HepG2 (cell line): ENCODE measurements around the gene NAT9. TPM values are rescaled to one million over a fixed set of nuclear protein-coding genes. Genes with fewer than 3 reads are reported as not detected.

Experiments
- ATAC-seq: fragments of 200-7000 bp; cut with Tn5 transposase; 3 replicates; pipeline ENCODE4 v1.9.1; 2020; ENCODE audit warnings: mild to moderate bottlenecking, moderate library complexity
- Bru-seq: library from RNA; stranded (reverse); fragments of 400-500 nt; gene quantifications from one replicate; lab custom pipeline; 2021; lab: Mats Ljungman, UMichigan
- BruChase-seq, 2 experiments: library from RNA; stranded (reverse); fragments of 400-500 nt; gene quantifications; one replicate each; lab custom pipeline; 2021; lab: Mats Ljungman, UMichigan
- BruUV-seq: library from RNA; stranded (reverse); fragments of 400-500 nt; replicated peaks from 2 replicates; lab custom pipeline; 2021; lab: Mats Ljungman, UMichigan
- CTCF ChIA-PET: fragments of 300-600 bp; formaldehyde crosslinking; extraction: SDS; loops from one replicate; lab custom pipeline; 2021; ENCODE audit warnings: low total read pairs, inconsistent platforms, low intra/inter-chr PET ratio; lab: Yijun Ruan, JAX
- POLR2A ChIA-PET: fragments of 350-600 bp; sonication (Branson Sonifier 250); formaldehyde crosslinking; loops from one replicate; lab custom pipeline; 2020; ENCODE audit warnings: antibody characterized with exemption, inconsistent platforms; lab: Yijun Ruan, JAX
- DNase-seq: peaks from one replicate; pipeline ENCODE4 v3.0.0-alpha.2; 2015; ENCODE audit warnings: low spot score
- FAIRE-seq: peaks from 3 replicates; lab custom pipeline; 2011; peaks lifted over from hg19 to GRCh38; lab: Jason Lieb, UNC
- H2AFZ ChIP-seq: one replicate; pipeline ENCODE4 v1.6.1; 2011; ENCODE audit warnings: low read length, inconsistent platforms
- H3K27ac ChIP-seq: fragments of 300-600 bp; 3 replicates; pipeline ENCODE4 v1.8.0; 2011; ENCODE audit warnings: mixed run types, mild to moderate bottlenecking, mixed read lengths, low read length, inconsistent platforms; ENCODE audit not compliant: insufficient read depth; ENCODE audit errors: extremely low read length
- H3K27me3 ChIP-seq, 2 experiments: fragments of 200-600 bp in 1 of 2; 2 replicates in 1 of 2; 3 replicates in 1 of 2; pipeline versions ENCODE4 v1.6.0 to v1.8.0; 2011; ENCODE audit warnings: low read length in 2 of 2, mild to moderate bottlenecking in 2 of 2, moderate library complexity in 2 of 2, inconsistent platforms in 1 of 2; ENCODE audit not compliant: insufficient read depth in 2 of 2, control insufficient read depth in 1 of 2
- H3K36me3 ChIP-seq, 2 experiments: fragments of 200-600 bp in 1 of 2; replicated peaks in 1 of 2; 2 replicates in 1 of 2; 3 replicates in 1 of 2; pipeline versions ENCODE4 v1.5.1 to v1.8.0; 2011; ENCODE audit warnings: low read length in 2 of 2, inconsistent platforms in 1 of 2; ENCODE audit not compliant: insufficient read depth in 2 of 2, control insufficient read depth in 1 of 2
- H3K4me1 ChIP-seq: 2 replicates; pipeline ENCODE4 v1.5.1; 2012; ENCODE audit warnings: low read length, inconsistent platforms; ENCODE audit not compliant: insufficient read depth
- H3K4me2 ChIP-seq: 2 replicates; pipeline ENCODE4 v1.6.0; 2011; ENCODE audit warnings: low read depth, low read length, inconsistent platforms
- H3K4me3 ChIP-seq, 3 experiments: fragments of 200-600 bp in 1 of 3; sonication (generic), shearing (Covaris generic) in 1 of 3; replicated peaks in 1 of 3; 2 replicates each; pipeline ENCODE4 v1.5.1; 2011 to 2016; ENCODE audit warnings: low read length in 3 of 3, inconsistent platforms in 2 of 3, low read depth in 2 of 3, mild to moderate bottlenecking in 2 of 3, control low read depth in 1 of 3, mixed read lengths in 1 of 3; ENCODE audit not compliant: insufficient read depth in 1 of 3
- H3K79me2 ChIP-seq: one replicate; pipeline ENCODE4 v1.6.1; 2011; ENCODE audit warnings: low read length, inconsistent platforms; ENCODE audit not compliant: insufficient read depth
- H3K9ac ChIP-seq: 2 replicates; pipeline ENCODE4 v1.6.0; 2011; ENCODE audit warnings: mild to moderate bottlenecking, low read depth, low read length, inconsistent platforms; ENCODE audit not compliant: insufficient read depth
- H3K9me3 ChIP-seq: 2 replicates; pipeline ENCODE4 v1.5.1; 2012; ENCODE audit warnings: mild to moderate bottlenecking, low read length
- H4K20me1 ChIP-seq: 2 replicates; pipeline ENCODE4 v1.6.0; 2011; ENCODE audit warnings: inconsistent platforms, mild to moderate bottlenecking, low read length, moderate library complexity; ENCODE audit not compliant: insufficient read depth
- ARNT2 ChIP-seq: sonication (generic); formaldehyde crosslinking; IDR thresholded peaks from 2 replicates; pipeline ENCODE4 v1.8.0; 2022; ENCODE audit warnings: mild to moderate bottlenecking, low read depth, missing genetic modification reagents, moderate library complexity
- SNAPC4 ChIP-seq: sonication (generic); formaldehyde crosslinking; IDR thresholded peaks from 2 replicates; pipeline ENCODE4 v1.4.0; 2020; ENCODE audit warnings: mild to moderate bottlenecking, missing genetic modification reagents
- TCF12 ChIP-seq, 2 experiments: fragments of 450-650 bp in 1 of 2; sonication (generic) in 1 of 2; formaldehyde crosslinking in 1 of 2; IDR thresholded peaks; 2 replicates each; pipeline versions ENCODE4 v1.6.1 to v1.8.0; 2017 to 2022; ENCODE audit warnings: antibody characterized with exemption in 1 of 2, mild to moderate bottlenecking in 1 of 2, missing genetic modification reagents in 1 of 2, moderate library complexity in 1 of 2
- ZNF234 ChIP-seq: sonication (generic); formaldehyde crosslinking; conservative IDR thresholded peaks from 2 replicates; pipeline ENCODE4 v1.5.1; 2020; ENCODE audit warnings: mild to moderate bottlenecking, missing genetic modification reagents
- ZNF337 ChIP-seq: sonication (generic); formaldehyde crosslinking; IDR thresholded peaks from 2 replicates; pipeline ENCODE4 v1.5.1; 2020; ENCODE audit warnings: missing genetic modification reagents, low read depth, mild to moderate bottlenecking, borderline replicate concordance
- ZNF589 ChIP-seq: sonication (generic); formaldehyde crosslinking; conservative IDR thresholded peaks from 2 replicates; pipeline ENCODE4 v1.8.0; 2022; ENCODE audit warnings: mild to moderate bottlenecking, moderate library complexity, missing genetic modification reagents
- ZNF616 ChIP-seq: sonication (generic); formaldehyde crosslinking; IDR thresholded peaks from 2 replicates; pipeline ENCODE4 v1.5.0; 2020; ENCODE audit warnings: low read depth, mild to moderate bottlenecking, missing genetic modification reagents
- ZZZ3 ChIP-seq: sonication (generic); formaldehyde crosslinking; IDR thresholded peaks from 2 replicates; pipeline ENCODE4 v1.4.0; 2020; ENCODE audit warnings: missing genetic modification reagents, mild to moderate bottlenecking, borderline replicate concordance
- WGBS: methylation state at CpG from one replicate; pipeline ENCODE4 v1.1.6; 2017; ENCODE audit warnings: low lambda C conversion rate; 5-methylcytosine and 5-hydroxymethylcytosine counted together
- in situ Hi-C: cut with HindIII; loops from 2 replicates; pipeline ENCODE4 v1.10.0; 2017; ENCODE audit warnings: low pct_unique_long_range_greater_than_20kb; ENCODE audit not compliant: extremely low pct_ligation_motif_present
- intact Hi-C: fragments of 100-400 bp; cut with micrococcal nuclease; formaldehyde crosslinking; loops from one replicate; pipeline ENCODE4 v1.10.0; 2022; ENCODE audit not compliant: unreplicated experiment
- long read RNA-seq, 2 experiments: library from RNA in 1 of 2; library from polyadenylated mRNA in 1 of 2; stranded (forward) in 1 of 2; unstranded in 1 of 2; transcript quantifications; one replicate each; pipeline ENCODE4 v2.0.0, GENCODE V29; 2019 to 2022
- polyA minus RNA-seq, 3 experiments: library from RNA; depleted of rRNA, polyadenylated mRNA; stranded (reverse); fragments of >200 nt; gene quantifications; 2 replicates each; pipeline ENCODE4 v1.2.3, GENCODE V29; 2011; ENCODE audit warnings: low replicate concordance in 1 of 3
- polyA plus RNA-seq, 8 experiments: library from polyadenylated mRNA; depleted of rRNA in 3 of 8; stranded (reverse) in 7 of 8; unstranded in 1 of 8; fragments of >200 nt; fragmentation: Illumina TruSeq in 4 of 8; extraction: Trizol in 4 of 8; gene quantifications; 2 replicates each; pipeline versions ENCODE4 v1.2.1 to v1.2.3, GENCODE V29; 2011 to 2016; ENCODE audit warnings: low read depth in 4 of 8, missing spikeins in 1 of 8, mixed read lengths in 1 of 8; ENCODE audit not compliant: insufficient read depth in 1 of 8
- total RNA-seq, 5 experiments: library from RNA; depleted of rRNA; stranded (reverse); fragments of >200 nt; fragmentation: Illumina TruSeq; extraction: Trizol; gene quantifications; 2 replicates each; pipeline ENCODE4 v1.2.3, GENCODE V29; 2016; ENCODE audit warnings: low read depth in 1 of 5

The NAT9 gene, protein sequence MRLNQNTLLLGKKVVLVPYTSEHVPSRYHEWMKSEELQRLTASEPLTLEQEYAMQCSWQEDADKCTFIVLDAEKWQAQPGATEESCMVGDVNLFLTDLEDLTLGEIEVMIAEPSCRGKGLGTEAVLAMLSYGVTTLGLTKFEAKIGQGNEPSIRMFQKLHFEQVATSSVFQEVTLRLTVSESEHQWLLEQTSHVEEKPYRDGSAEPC
- total RNA-seq (2016; rRNA removed; fragmentation: Illumina TruSeq; extraction: Trizol), result 37.6 and 44.2 TPM in 2 replicates
- 16.5 and 18.6 TPM in 2 replicates for total RNA-seq (2016; cell fraction: cytosol; rRNA removed; fragmentation: Illumina TruSeq; extraction: Trizol; ENCODE audit: low read depth)
- 38.7 and 44.6 TPM in 2 replicates for total RNA-seq (2016; cell fraction: insoluble cytoplasmic fraction; rRNA removed; fragmentation: Illumina TruSeq; extraction: Trizol)
- 25.6 and 29.9 TPM in 2 replicates for total RNA-seq (2016; cell fraction: membrane; rRNA removed; fragmentation: Illumina TruSeq; extraction: Trizol)
- 44.5 and 46.0 TPM in 2 replicates for total RNA-seq (2016; cell fraction: nucleus; rRNA removed; fragmentation: Illumina TruSeq; extraction: Trizol)
- 39.7 and 49.8 TPM in 2 replicates for polyA plus RNA-seq (2011; rRNA removed)
- 37.1 and 45.5 TPM in 2 replicates for polyA plus RNA-seq (2011; cell fraction: cytosol; rRNA removed)
- 152 and 183 TPM in 2 replicates for polyA plus RNA-seq (2011; cell fraction: nucleus; rRNA removed)
- polyA plus RNA-seq (2012), result 37.3 and 50.6 TPM in 2 replicates
- 8.7 and 8.9 TPM in 2 replicates for polyA plus RNA-seq (2016; cell fraction: cytosol; fragmentation: Illumina TruSeq; extraction: Trizol; ENCODE audit: low read depth)
- 35.3 and 35.8 TPM in 2 replicates for polyA plus RNA-seq (2016; cell fraction: insoluble cytoplasmic fraction; fragmentation: Illumina TruSeq; extraction: Trizol; ENCODE audit: low read depth)
- 17.6 and 19.9 TPM in 2 replicates for polyA plus RNA-seq (2016; cell fraction: membrane; fragmentation: Illumina TruSeq; extraction: Trizol; ENCODE audit: low read depth)
- 74.0 and 80.9 TPM in 2 replicates for polyA plus RNA-seq (2016; cell fraction: nucleus; fragmentation: Illumina TruSeq; extraction: Trizol; ENCODE audit: insufficient read depth, low read depth)
- 32.3 and 53.7 TPM in 2 replicates for polyA minus RNA-seq (2011; rRNA and poly(A)+ RNA removed; ENCODE audit: low replicate concordance)
- 12.7 and 14.7 TPM in 2 replicates for polyA minus RNA-seq (2011; cell fraction: cytosol; rRNA and poly(A)+ RNA removed)
- 56.3 and 64.3 TPM in 2 replicates for polyA minus RNA-seq (2011; cell fraction: nucleus; rRNA and poly(A)+ RNA removed)
- Bru-seq, nascent RNA, result percentile 86 among the genes with signal in this experiment
- BruChase-seq, experiment 1, labeled RNA remaining after a 6-hour chase, result percentile 89 among the genes with signal in this experiment
- percentile 89 among the genes with signal in this experiment for BruChase-seq, experiment 2, labeled RNA remaining after a 2-hour chase
- long read RNA-seq, experiment 1, transcript NAT9-201 (7 exons, 1,875 nt), result minor isoform, 16 of 81 reads
- long read RNA-seq, experiment 1, transcript NAT9-210 (7 exons, 1,860 nt), result major isoform, 30 of 81 reads
- long read RNA-seq, experiment 1, partial matches to known transcripts, result 12 of 81 reads
- long read RNA-seq, experiment 1, other reads (novel, unspliced or antisense), result 20 of 81 reads
- long read RNA-seq, experiment 2, transcript NAT9-201 (7 exons, 1,875 nt), result major isoform, 22 of 184 reads
- long read RNA-seq, experiment 2, transcript NAT9-210 (7 exons, 1,860 nt), result minor isoform, 18 of 184 reads
- long read RNA-seq, experiment 2, partial matches to known transcripts, result 67 of 184 reads
- long read RNA-seq, experiment 2, other reads (novel, unspliced or antisense), result 70 of 184 reads

- Histone ChIP-seq H3K79me2 (peaks cover 27% of the 10 kb centered on the region), H2AFZ (no peak within 1 kb of the TSS), H3K36me3 (peaks cover 18 to 23% of the 10 kb centered on the region in 2 experiments), H3K27me3 (no peaks in the 10 kb centered on the region; a peak in 1 of 5 replicates), H3K27ac (peak within 1 kb of the TSS; percentile 71), H3K9me3 (no peaks in the 10 kb centered on the region), H4K20me1 (no peaks in the 10 kb centered on the region), H3K4me3 (peak within 1 kb of the TSS; percentile 83 to 95 (median 94)), H3K4me1 (peaks cover 52% of the 10 kb centered on the region), H3K9ac (peak within 1 kb of the TSS; percentile 94), H3K4me2 (peak within 1 kb of the TSS; percentile 97)
- ChIA-PET POLR2A (interaction anchor here (0.6 to 29.3 kb wide), 10 partner anchors 9 to 346 kb away, joined by 3 to 1459 read pairs (median 4); partner anchors contain the start of genes FDXR, NHERF1 and RAB37), CTCF (interaction anchor here (1.5 to 12.2 kb wide), 2 partner anchors 10 to 29 kb away, joined by 3 to 219 read pairs; partner anchors contain the start of gene NHERF1)
- DNase-seq, result peak; percentile 94
- peak; percentile 74 for ATAC-seq
- in situ Hi-C loops (no loop called here), intact Hi-C loops (no loop called here)
- FAIRE-seq, result peak; percentile 69
- under 1% methylated on average over 58 of the region's 64 CpGs for WGBS
- no TSS peak for BruUV-seq
- TF ChIP-seq ZZZ3 (CRISPR knock-in tag) (peak; percentile 91; the same call in 1 of the 2 replicates), SNAPC4 (CRISPR knock-in tag) (no peak), ZNF589 (CRISPR knock-in tag) (no peak), ZNF234 (CRISPR knock-in tag) (no peak), TCF12 (IDR thresholded peaks at IDR 0.05) (no peak), TCF12 (CRISPR knock-in tag; IDR thresholded peaks at IDR 0.05) (peak; percentile 20; the same call in 1 of the 2 replicates), ARNT2 (CRISPR knock-in tag) (peak; percentile 75; the same call in 1 of the 2 replicates), ZNF616 (CRISPR knock-in tag) (no peak; the same call in 1 of the 2 replicates), ZNF337 (CRISPR knock-in tag) (no peak)
Observed at GRCh38 chr17:74776044-74776962, at the start of gene NAT9. TSS of gene NAT9 (minus strand) at chr17:74776345. CDS start at chr17:74775698, 647 bp downstream.
